DOHH2 (cell line): Measurements from ENCODE around the gene GAB3.

Source experiments
- H3F3A ChIP-seq: fragments of 200-600 bp; sonication (generic), shearing (Covaris generic); 2 replicates; pipeline ENCODE4 v1.6.0; 2016; ENCODE audit warnings: antibody characterized with exemption, mild to moderate bottlenecking; ENCODE audit not compliant: control insufficient read depth, insufficient read depth
- H3K27ac ChIP-seq: fragments of 200-600 bp; sonication (generic); 2 replicates; pipeline ENCODE4 v1.5.1; 2014; ENCODE audit warnings: low read depth, mild to moderate bottlenecking, low read length, moderate library complexity
- H3K27me3 ChIP-seq: fragments of 200-600 bp; sonication (generic); 2 replicates; pipeline ENCODE4 v1.6.1; 2014; ENCODE audit warnings: mild to moderate bottlenecking, low read length, mixed read lengths; ENCODE audit not compliant: control insufficient read depth
- H3K36me3 ChIP-seq: fragments of 200-600 bp; sonication (generic); 2 replicates; pipeline ENCODE4 v1.6.1; 2014; ENCODE audit warnings: mild to moderate bottlenecking, low read length, moderate library complexity, mixed read lengths; ENCODE audit not compliant: control insufficient read depth
- H3K4me1 ChIP-seq: fragments of 200-600 bp; sonication (generic); 2 replicates; pipeline ENCODE4 v1.6.1; 2014; ENCODE audit warnings: mild to moderate bottlenecking, low read length, mixed read lengths; ENCODE audit not compliant: control insufficient read depth
- H3K4me2 ChIP-seq: fragments of 200-600 bp; sonication (generic); 2 replicates; pipeline ENCODE4 v1.6.0; 2014; ENCODE audit warnings: mild to moderate bottlenecking, low read length, moderate library complexity
- H3K4me3 ChIP-seq: fragments of 200-600 bp; sonication (generic); 2 replicates; pipeline ENCODE4 v1.5.1; 2014; ENCODE audit warnings: mild to moderate bottlenecking, low read length, mixed read lengths
- H3K79me2 ChIP-seq: fragments of 200-600 bp; sonication (generic); 2 replicates; pipeline ENCODE4 v1.6.1; 2014; ENCODE audit warnings: mild to moderate bottlenecking, low read length, mixed read lengths; ENCODE audit not compliant: control insufficient read depth
- H3K9me2 ChIP-seq: fragments of 200-600 bp; sonication (generic); replicated peaks from 2 replicates; pipeline ENCODE4 v1.6.1; 2014; ENCODE audit warnings: mild to moderate bottlenecking, low read length, mixed read lengths; ENCODE audit not compliant: control insufficient read depth
- H3K9me3 ChIP-seq: fragments of 200-600 bp; sonication (generic); 2 replicates; pipeline ENCODE4 v1.6.1; 2014; ENCODE audit warnings: antibody characterized with exemption, low read length, mixed read lengths; ENCODE audit not compliant: control insufficient read depth, insufficient read depth
- H4K20me1 ChIP-seq: fragments of 200-600 bp; sonication (generic); 2 replicates; pipeline ENCODE4 v1.6.0; 2014; ENCODE audit warnings: low read depth, mild to moderate bottlenecking, antibody characterized with exemption, low read length, moderate library complexity; ENCODE audit not compliant: control insufficient read depth, insufficient read depth
- CTCF ChIP-seq: fragments of 200-600 bp; sonication (generic); IDR thresholded peaks from one replicate; pipeline ENCODE4 v1.5.1; 2014; ENCODE audit warnings: antibody characterized with exemption, mild to moderate bottlenecking, low read depth, low read length; ENCODE audit not compliant: poor library complexity, severe bottlenecking
- EZH2phosphoT487 ChIP-seq: fragments of 200-600 bp; sonication (generic); IDR thresholded peaks from 2 replicates; pipeline ENCODE4 v1.6.1; 2017; ENCODE audit warnings: borderline replicate concordance, mild to moderate bottlenecking, antibody characterized with exemption, low read length, moderate library complexity, mixed read lengths

GAB3 gene

GRCh38 chrX:154721155-154721554, 29.7 kb downstream of the GAB3 start:
- Histone ChIP-seq H4K20me1 (no peaks in the 10 kb centered on the region), H3K79me2 (no peaks in the 10 kb centered on the region), H3K27me3 (no peaks in the 10 kb centered on the region), H3K4me1 (peaks cover 25% of the 10 kb centered on the region), H3K9me3 (no peaks in the 10 kb centered on the region), H3K27ac (no peak overlapping the region), H3K9me2 (no peaks in the 10 kb centered on the region), H3K4me2 (no peak overlapping the region), H3F3A (no peaks in the 10 kb centered on the region), H3K4me3 (no peak overlapping the region), H3K36me3 (no peaks in the 10 kb centered on the region)
- no peak for TF ChIP-seq EZH2phosphoT487
- no peak for TF ChIP-seq CTCF

GRCh38 chrX:154720067-154720466, 30.8 kb downstream of the GAB3 start:
- no peak overlapping the region for H3K27ac ChIP-seq
- no peaks in the 10 kb centered on the region for H4K20me1 ChIP-seq
- TF ChIP-seq CTCF: no peak
- no peak for TF ChIP-seq EZH2phosphoT487
- no peaks in the 10 kb centered on the region for H3K27me3 ChIP-seq
- no peaks in the 10 kb centered on the region for H3K36me3 ChIP-seq
- H3K9me3 ChIP-seq: no peaks in the 10 kb centered on the region
- no peaks in the 10 kb centered on the region for H3F3A ChIP-seq
- H3K79me2 ChIP-seq: no peaks in the 10 kb centered on the region
- H3K4me3 ChIP-seq: no peak overlapping the region
- no peak overlapping the region for H3K4me2 ChIP-seq
- H3K4me1 ChIP-seq: peaks cover 25% of the 10 kb centered on the region
- H3K9me2 ChIP-seq: no peaks in the 10 kb centered on the region

GRCh38 chrX:154719132-154719675, 31.7 kb downstream of the GAB3 start:
- Histone ChIP-seq H3K27ac (no peak overlapping the region), H3K4me3 (peak overlapping the region; percentile 12; the same call in 1 of the 2 replicates), H3K79me2 (no peaks in the 10 kb centered on the region)

More at GRCh38 chrX:154719132-154719675, 31.7 kb downstream of the GAB3 start:
- TF ChIP-seq EZH2phosphoT487: no peak
- TF ChIP-seq CTCF: no peak
- Histone ChIP-seq H4K20me1 (no peaks in the 10 kb centered on the region), H3F3A (no peaks in the 10 kb centered on the region), H3K4me1 (peaks cover 29% of the 10 kb centered on the region), H3K9me3 (no peaks in the 10 kb centered on the region), H3K9me2 (no peaks in the 10 kb centered on the region), H3K4me2 (peak overlapping the region; percentile 42), H3K36me3 (no peaks in the 10 kb centered on the region), H3K27me3 (no peaks in the 10 kb centered on the region)
